ENCODE data around the gene TIAM2. TPM values are rescaled to one million over a fixed set of nuclear protein-coding genes. Genes with fewer than 3 reads are reported as not detected.
"Not testable (repeated sequence)": the region's sequence is repeated elsewhere in the genome, so short reads cannot be mapped to it uniquely, and the experiment has no call there.

Gene TIAM2
- total RNA-seq, 1 donor = 8.9 TPM

DNA sequence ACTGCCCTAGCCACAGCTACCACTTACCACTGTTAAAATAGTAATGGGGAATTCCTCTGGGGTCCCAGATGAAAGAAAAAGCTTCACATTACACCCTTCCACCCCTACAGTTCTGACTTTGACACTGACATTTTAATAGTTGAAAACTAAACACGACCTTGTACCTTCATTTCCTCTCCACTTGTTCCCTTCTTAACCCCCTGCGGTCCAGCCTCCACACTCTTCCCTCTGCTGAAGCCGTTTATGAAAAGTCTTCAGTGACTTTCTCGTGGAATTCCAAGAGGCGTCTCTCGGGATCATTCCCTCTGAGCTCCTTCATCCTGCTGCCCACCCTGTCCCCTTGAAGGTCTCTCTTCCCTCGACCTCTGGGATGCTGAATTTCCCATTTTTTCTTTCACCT, 36.6 kb upstream of the TIAM2 start:
- no peak for DNase-seq (ENCODE audit: low read depth)
- no peak overlapping the region for H3K4me3 ChIP-seq (ENCODE audit: low read depth, low read length)
- TF ChIP-seq, protein P1, sequence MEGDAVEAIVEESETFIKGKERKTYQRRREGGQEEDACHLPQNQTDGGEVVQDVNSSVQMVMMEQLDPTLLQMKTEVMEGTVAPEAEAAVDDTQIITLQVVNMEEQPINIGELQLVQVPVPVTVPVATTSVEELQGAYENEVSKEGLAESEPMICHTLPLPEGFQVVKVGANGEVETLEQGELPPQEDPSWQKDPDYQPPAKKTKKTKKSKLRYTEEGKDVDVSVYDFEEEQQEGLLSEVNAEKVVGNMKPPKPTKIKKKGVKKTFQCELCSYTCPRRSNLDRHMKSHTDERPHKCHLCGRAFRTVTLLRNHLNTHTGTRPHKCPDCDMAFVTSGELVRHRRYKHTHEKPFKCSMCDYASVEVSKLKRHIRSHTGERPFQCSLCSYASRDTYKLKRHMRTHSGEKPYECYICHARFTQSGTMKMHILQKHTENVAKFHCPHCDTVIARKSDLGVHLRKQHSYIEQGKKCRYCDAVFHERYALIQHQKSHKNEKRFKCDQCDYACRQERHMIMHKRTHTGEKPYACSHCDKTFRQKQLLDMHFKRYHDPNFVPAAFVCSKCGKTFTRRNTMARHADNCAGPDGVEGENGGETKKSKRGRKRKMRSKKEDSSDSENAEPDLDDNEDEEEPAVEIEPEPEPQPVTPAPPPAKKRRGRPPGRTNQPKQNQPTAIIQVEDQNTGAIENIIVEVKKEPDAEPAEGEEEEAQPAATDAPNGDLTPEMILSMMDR (IDR thresholded peaks at IDR 0.05; ENCODE audit: insufficient read depth, low read length) = no peak

DNA sequence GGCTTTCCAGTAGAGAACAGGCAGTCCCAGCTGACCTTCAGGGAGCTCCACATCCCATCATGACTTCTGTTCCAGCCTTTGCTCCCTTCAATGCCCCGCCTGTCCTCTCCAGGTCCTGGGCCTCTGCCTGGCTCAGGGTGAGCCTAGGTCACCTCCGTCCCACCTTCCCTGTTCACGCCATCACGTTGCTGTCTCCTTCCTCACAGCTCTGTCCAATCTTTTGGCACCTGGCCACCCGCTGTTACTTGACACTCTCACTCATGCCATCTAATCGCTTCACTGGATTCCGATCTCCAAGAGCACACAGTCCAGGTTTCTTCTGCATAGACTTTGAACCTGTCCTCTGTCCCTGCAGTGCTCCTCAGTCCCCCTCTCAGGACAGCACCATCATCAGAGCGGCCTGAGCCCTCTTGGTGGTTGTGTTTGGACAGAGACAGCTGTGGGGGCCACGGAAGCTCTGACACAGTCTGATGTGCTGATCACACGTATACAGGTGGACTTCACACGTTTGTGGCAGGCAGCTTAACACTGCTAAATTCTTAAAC, 34.7 kb upstream of the TIAM2 start:
- H3K4me3 ChIP-seq (ENCODE audit: low read depth, low read length) = no peak overlapping the region
- no peak for DNase-seq (ENCODE audit: low read depth)
- TF ChIP-seq, protein P1 (IDR thresholded peaks at IDR 0.05; ENCODE audit: insufficient read depth, low read length) = no peak

DNA sequence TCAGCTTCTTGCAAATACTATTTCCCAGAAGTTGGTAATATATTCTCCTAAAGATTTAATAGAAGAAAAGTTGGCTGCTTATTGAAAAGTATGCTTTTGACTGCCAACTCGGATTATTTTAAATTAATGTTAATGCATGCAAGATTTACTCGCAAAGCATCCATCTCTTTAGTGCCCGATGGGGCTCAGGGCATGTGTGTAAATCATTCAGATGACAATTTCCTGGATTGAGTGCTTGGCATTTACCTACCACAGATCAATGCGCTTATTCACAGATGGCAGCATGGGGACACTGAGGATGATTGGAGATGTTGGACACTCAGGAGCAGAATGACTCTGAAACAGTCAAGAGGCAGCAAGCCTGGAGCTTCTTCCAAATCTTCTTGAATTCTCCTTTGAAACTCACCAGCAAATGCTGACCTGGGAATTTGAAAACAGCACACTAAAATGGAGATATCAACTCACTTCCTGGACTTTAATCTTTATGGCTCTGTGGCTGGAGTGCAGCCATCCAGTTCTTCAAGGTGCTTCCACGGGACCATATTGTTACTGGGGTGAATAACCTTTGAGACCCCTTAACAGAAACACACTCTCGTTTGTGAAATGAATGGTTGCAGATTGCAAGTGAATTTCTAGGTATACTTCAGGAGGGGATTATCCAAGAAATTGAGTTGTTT, 34.1 kb upstream of the TIAM2 start:
- H3K4me3 ChIP-seq (ENCODE audit: low read depth, low read length) = no peak overlapping the region
- TF ChIP-seq, protein P1 (IDR thresholded peaks at IDR 0.05; ENCODE audit: insufficient read depth, low read length) = no peak
- DNase-seq (ENCODE audit: low read depth) = no peak

DNA sequence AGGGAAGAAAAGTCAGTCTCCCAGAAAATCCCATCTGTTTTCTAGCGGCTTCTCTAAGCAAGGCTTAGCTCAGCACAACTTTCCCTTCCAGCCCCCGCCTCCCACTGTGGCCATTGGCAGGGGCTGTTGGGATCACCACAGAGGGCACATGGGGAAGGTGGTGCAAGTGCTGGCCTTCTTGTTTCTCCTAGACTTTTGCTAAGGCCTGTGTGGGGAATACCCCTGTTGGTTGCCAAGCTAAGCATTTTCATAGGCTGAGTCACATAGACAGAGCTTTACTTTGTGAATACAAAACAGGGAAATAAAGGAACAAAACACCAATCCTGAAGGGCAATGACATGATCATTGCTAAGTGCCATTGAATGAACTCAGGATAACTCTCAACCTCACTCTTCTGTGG, 32.4 kb upstream of the TIAM2 start:
- DNase-seq (ENCODE audit: low read depth) = peak; percentile 82
- no peak overlapping the region for H3K4me3 ChIP-seq (ENCODE audit: low read depth, low read length)
- TF ChIP-seq, protein P1 (IDR thresholded peaks at IDR 0.05; ENCODE audit: insufficient read depth, low read length) = no peak

DNA sequence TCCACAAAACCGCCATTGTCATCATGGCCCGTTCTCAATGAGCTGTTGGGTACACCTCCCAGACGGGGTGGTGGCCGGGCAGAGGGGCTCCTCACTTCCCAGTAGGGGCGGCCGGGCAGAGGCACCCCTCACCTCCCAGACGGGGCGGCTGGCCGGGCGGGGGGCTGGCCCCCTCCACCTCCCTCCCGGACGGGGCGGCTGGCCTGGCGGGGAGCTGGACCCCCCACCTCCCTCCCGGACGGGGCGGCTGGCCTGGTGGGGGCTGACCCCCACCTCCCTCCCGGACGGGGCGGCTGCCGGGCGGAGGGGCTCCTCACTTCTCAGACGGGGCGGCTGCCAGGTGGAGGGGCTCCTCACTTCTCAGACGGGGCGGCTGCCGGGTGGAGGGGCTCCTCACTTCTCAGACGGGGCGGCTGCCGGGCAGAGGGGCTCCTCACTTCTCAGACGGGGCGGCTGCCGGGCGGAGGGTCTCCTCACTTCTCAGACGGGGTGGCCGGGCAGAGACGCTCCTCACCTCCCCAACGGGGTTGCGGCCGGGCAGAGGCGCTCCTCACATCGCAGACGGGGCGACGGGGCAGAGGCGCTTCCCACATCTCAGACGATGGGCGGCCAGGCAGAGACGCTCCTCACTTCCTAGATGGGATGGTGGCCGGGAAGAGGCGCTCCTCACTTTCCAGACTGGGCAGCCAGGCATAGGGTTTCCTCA, 28.9 kb upstream of the TIAM2 start:
- not testable (repeated sequence) for H3K4me3 ChIP-seq (ENCODE audit: low read depth, low read length); DNase-seq (ENCODE audit: low read depth)

DNA sequence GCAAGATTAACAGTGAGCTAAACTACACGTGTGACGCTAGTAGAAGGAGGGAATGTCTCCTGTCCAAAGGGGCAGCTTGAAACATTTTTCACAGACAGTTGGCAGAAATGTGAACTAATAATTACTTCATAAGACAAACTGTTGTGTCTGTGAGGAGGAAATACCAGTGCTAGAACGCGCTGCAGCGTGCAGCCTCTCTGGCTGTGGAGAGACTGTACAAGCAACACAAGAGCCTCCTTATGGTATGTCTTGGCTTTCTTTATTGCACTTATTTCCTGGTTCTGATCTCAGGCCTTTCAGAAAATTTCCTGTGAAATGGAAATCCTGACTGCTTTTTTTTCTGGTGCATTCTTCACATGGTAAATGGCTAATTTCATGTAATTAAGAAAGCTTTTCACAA, 25.3 kb upstream of the TIAM2 start:
- no peak for DNase-seq (ENCODE audit: low read depth)
- H3K4me3 ChIP-seq (ENCODE audit: low read depth, low read length) = no peak overlapping the region
- TF ChIP-seq, protein P1 (IDR thresholded peaks at IDR 0.05; ENCODE audit: insufficient read depth, low read length) = no peak

DNA sequence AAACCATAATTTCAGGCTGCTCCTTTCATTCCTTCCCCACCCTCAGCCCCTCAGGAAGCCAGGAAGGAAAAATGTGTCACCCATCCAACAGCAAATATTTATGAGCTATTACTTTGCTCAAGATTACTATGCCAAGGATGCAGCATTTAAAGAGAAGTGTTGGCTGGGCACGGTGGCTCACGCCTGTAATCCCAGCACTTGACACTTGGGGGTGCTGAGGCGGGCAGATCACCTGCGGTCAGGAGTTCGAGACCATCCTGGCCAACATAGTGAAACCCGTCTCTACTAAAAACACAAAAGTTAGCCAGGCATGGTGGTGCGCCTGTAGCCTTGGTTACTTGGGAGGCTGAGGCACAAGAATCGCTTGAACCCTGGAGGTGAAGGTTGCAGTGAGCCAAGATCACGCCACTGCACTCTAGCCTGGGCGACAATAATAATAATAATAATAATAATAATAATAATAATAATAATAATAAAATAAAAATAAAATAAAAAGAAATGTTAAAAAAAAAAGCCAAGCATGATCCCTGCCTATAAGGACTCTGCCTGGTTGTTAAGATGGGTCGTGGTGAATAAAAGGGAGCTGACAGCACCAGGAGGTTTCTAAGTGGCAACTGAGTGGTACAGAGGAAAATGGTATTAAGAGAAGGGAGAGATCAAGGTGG, 20.5 kb upstream of the TIAM2 start:
- no peak overlapping the region for H3K4me3 ChIP-seq (ENCODE audit: low read depth, low read length)
- TF ChIP-seq, protein P1 (IDR thresholded peaks at IDR 0.05; ENCODE audit: insufficient read depth, low read length) = no peak
- no peak for DNase-seq (ENCODE audit: low read depth)
